ENCODE data around the gene PIGU.

Gene PIGU

DNA sequence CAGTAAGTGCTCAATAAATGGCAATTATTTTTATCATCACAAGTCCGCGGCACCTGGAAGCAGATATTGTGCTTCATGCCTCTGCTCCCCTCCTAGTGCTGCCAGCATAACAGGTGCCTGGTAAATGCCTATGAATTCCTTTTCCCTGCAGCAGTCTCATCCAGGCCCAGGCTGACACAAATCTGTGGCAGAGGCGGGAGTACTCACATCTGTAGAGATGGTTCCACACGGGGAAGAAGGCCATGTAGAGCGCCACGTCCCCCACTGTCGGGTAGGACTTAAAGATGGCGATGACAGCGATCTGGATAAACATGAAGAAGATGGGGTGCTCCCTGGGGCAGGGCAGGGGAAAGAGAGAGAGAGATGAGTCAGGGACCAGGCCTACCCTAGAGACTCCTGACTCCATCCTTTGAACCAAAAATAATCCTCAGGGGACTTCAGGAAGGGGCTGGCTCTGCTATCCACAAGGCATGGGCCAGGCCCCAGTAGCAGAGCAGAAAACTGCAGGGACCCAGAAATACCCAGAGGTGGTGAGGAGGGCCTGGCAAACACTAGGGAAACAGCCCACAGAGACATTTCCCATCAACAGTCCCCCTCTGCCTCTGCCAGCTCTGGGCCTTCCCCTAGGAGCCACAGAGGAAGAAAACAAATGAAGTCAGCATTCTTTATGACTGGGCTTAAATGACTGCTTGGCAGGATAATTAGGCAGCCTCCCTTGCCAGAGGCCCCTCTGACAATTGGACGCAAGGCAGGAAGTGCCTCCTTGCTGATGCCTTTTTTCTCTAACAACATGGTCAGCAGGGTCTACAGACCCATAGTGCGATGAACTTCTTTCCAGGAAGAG is 95.3 kb downstream of the PIGU start:
- H3K27ac ChIP-seq = peak overlapping the region; percentile 35
- no peak for DNase-seq (ENCODE audit: low read depth, low spot score)

- peak overlapping the region; percentile 40 for H3K27ac ChIP-seq
Measured at GRCh38 chr20:34579979-34580940, 96.6 kb downstream of the PIGU start.

GRCh38 chr20:34579191-34579978 is 97.5 kb downstream of the PIGU start:
- peak; percentile 95 for DNase-seq (ENCODE audit: low read depth, low spot score)
- H3K27ac ChIP-seq = peak overlapping the region; percentile 40

More at GRCh38 chr20:34579979-34580940, 96.6 kb downstream of the PIGU start:
- DNase-seq (ENCODE audit: low read depth, low spot score) = peak; percentile 56

DNA sequence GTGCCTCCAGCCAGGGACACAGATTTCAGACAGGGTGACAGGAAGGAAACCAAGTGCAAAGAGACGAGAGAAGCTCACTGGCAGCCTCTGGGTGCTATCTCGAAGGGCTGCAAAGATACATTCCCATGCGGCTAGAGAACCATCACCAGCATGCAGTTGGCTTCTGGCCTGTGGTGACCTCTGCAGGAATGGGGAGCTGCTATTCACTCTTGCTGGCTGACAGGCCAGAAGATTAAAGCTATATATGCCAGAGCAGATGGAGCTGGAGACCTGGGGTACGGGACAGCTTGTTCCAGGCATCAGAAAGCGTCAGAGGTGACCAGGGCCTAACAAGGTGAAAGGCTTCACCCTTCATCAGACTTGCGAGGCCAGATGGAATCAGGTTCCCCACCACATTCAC is 98.4 kb downstream of the PIGU start:
- H3K27ac ChIP-seq = peak overlapping the region; percentile 40
- no peak for DNase-seq (ENCODE audit: low read depth, low spot score)

DNA sequence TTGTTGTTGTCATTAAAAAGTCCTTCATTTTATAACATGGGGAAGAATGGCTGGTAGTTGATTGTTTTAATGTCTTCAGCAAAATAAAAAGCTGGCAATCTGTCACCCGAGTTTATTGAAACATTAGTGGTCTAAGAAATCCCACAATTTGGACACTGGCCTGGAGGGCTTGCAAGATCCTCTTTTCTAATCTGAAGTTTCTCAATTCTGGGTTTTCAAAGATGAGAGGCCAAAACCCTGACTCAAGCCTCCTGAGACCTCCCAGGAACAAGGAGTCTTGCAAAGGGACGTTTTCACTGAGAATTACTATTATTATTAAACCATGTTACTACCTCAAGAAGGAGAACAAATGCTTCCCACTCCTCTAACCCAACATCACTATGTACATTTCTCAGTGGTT is 98.9 kb downstream of the PIGU start:
- no peak overlapping the region for H3K27ac ChIP-seq
- no peak for DNase-seq (ENCODE audit: low read depth, low spot score)

DNA sequence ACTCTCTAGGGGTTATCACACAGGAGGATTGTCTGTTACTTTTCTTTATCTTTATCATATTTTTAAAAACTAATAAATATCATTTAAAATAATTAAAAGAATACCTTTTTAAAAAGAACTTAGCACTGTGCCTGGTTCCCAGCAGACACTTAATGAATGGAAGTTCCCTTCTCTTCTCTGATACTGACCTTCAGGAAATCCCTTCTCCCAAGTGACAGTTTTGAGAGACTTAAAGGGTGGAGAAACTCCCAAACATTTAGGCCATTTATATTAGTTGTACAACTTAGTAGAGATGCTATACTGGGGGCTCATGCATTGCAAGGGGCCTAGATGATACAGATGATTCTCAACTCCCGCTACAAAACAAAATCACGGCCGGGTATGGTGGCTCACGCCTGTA is 99.8 kb downstream of the PIGU start:
- no peak overlapping the region for H3K27ac ChIP-seq
- no peak for DNase-seq (ENCODE audit: low read depth, low spot score)

- DNase-seq (ENCODE audit: low read depth, low spot score) = no peak
Measured at GRCh38 chr20:34575756-34576155, 101.1 kb downstream of the PIGU start.

DNA sequence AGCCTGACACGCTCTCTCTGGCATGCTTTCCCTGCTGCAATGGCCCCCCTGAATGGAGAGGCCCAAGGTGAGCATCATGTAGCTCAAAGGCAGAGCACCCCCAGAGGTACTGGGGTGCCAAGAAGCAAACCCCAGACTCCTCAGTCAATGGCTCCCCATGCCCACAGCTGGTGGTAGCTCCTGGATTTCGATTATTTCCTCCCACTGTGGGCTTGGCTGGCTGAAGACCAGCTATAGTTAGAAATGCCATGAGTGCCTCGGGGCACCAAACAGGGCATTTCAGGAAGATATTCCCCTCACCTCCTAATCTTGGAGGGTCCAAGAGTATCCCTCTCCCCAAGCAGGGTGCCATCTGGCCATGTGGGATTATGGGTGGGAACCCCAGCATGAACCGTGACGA is 101.6 kb downstream of the PIGU start:
- no peak overlapping the region for H3K27ac ChIP-seq
- DNase-seq (ENCODE audit: low read depth, low spot score) = no peak

More at GRCh38 chr20:34575756-34576155, 101.1 kb downstream of the PIGU start:
- H3K27ac ChIP-seq = no peak overlapping the region

- DNase-seq (ENCODE audit: low read depth, low spot score) = no peak
- no peak overlapping the region for H3K27ac ChIP-seq
Measured at GRCh38 chr20:34574861-34575260, 102.0 kb downstream of the PIGU start.

- no peak overlapping the region for H3K27ac ChIP-seq
- no peak for DNase-seq (ENCODE audit: low read depth, low spot score)
Measured at GRCh38 chr20:34574426-34574825, 102.5 kb downstream of the PIGU start.

DNA sequence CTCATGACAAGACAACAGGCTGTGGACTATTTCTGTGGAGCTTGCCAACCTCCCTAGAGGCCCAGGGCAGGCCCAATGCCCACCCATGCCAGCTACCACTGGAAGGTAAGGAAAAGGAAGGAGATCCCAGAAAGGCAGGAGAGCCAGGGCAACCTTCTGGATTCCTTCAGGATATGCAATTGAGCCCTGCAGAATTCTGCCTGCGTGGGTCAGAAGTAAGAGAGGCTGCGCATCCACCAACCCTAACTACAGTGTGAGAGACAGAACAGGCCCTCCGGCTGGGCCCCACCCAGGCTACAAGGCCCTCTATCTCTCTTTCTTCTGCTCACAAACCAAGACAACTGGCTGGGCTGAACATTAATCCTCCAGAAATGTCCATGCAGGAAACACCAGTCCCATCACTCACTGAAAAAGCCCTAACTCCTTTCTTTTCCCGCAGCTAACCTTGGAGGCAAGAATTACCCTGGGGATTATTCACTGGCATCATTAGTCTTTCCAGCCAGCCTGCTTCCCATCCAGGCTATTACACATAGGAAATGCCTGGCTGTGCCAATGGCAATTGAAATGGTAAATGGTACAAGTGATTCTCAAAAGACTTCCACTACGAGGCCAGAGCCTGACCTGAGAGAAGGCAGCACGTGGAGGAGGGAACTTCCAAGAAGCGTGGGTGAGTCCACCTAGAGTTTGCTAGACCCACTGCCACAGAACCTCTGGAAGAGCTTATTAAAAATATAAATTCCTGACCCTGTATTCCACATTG is 103.2 kb downstream of the PIGU start:
- DNase-seq (ENCODE audit: low read depth, low spot score) = no peak
- no peak overlapping the region for H3K27ac ChIP-seq

DNA sequence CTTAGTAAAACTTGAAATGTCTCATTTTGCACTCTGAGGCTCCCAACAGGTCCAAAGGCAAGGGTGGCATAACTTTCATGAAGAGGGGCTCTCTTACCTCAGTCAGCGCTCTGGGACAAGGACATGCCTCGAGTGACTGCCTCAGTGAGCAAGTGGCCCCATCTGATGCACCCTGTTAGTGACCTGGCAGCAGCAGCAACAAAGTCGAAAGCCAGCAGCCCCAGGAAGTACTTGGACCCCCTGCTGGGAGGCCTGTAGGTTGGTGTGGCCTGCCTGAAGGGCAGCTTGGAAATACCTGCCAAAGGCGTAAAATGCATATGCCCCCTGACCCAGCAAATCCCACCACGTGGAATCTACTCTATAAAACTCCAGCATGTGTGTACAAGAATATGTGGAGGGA is 105.1 kb downstream of the PIGU start:
- no peak for DNase-seq (ENCODE audit: low read depth, low spot score)
- no peak overlapping the region for H3K27ac ChIP-seq

DNA sequence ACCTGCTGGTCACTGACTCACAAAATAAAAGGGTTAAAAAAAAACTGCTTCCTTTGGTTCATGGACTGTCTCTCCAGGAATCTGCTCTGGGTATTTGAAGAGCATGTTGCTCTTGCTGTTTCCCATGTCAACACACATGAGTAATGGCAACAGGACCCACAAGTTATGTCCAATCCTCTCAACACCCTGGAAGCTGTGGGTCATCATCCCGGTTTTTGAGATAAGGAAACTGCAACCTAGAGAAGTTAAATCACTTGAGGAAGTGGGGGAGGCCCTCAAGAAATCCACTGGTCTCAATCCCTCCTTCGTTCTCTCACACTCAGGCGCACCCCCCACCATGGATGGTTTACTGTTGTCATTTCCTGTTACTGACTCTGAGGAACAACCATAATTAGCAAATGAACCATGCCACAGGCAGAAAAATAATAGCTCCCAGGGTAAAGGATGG is 106.0 kb downstream of the PIGU start:
- H3K27ac ChIP-seq = no peak overlapping the region
- DNase-seq (ENCODE audit: low read depth, low spot score) = no peak

DNA sequence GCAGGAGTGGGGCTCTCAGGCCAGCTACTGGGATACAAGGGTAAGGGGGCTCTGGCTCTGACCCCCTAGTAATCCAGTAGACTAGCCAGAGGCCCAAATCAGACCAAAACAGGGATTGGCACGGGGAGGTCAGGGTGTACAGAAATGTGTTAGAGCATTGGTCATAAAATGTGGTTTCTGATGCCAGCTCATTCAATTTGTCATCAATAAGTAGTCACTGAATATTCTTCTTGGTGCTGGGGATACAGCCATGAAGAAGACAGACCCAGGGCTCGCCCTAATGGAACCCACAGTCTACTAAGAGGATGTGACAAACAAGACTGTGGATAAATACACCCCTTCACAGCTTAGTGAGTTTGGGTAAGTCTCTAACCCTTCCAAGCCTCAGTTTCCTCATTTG is 107.3 kb downstream of the PIGU start:
- DNase-seq (ENCODE audit: low read depth, low spot score) = no peak
- no peak overlapping the region for H3K27ac ChIP-seq

DNA sequence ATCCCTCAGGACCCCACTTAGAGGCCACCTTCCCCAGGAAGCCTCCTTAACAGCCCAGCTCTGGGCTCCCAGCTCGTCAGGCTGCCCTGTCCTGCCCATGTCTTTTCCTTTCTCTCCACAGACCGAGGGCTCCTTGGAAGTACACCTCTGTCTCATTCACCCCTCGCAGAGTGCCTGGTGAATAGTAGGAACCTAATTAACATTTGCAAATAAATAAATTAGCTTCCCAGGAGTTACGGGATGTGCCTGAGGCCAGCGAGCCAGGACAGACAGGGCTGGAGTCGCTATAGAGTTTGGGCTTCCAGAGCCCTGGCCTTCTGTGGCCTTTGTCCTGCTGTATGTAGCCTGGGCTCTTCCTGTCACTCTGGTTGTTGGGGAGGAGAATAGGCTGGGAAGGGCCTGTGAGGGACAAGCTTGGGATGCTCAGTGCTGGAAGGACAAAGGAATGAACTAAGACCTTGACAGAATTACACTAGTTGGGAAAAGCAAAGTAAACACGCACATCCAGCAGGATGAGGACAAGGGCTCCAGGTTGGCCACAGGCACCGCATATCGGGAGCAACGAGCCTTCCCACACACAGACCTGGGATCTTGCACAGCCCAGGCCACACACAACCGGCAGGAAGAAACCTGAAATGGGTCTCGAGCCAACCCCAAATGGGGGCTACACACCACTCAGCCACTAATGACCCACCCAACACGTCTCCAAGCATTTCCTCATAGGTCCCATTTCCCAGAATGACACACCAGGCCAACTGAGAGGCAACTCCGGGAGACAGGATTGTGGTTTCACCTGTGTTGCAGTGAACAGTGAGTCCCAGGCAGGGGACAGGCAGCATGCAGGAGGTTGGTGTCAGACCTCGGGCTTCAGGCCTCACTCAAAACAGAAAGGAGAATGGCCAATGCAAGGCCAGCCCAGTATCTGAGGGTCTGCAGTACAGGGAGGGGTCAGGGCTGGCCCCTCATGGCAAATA is 108.7 kb downstream of the PIGU start:
- DNase-seq (ENCODE audit: low read depth, low spot score) = no peak
- no peak overlapping the region for H3K27ac ChIP-seq

DNA sequence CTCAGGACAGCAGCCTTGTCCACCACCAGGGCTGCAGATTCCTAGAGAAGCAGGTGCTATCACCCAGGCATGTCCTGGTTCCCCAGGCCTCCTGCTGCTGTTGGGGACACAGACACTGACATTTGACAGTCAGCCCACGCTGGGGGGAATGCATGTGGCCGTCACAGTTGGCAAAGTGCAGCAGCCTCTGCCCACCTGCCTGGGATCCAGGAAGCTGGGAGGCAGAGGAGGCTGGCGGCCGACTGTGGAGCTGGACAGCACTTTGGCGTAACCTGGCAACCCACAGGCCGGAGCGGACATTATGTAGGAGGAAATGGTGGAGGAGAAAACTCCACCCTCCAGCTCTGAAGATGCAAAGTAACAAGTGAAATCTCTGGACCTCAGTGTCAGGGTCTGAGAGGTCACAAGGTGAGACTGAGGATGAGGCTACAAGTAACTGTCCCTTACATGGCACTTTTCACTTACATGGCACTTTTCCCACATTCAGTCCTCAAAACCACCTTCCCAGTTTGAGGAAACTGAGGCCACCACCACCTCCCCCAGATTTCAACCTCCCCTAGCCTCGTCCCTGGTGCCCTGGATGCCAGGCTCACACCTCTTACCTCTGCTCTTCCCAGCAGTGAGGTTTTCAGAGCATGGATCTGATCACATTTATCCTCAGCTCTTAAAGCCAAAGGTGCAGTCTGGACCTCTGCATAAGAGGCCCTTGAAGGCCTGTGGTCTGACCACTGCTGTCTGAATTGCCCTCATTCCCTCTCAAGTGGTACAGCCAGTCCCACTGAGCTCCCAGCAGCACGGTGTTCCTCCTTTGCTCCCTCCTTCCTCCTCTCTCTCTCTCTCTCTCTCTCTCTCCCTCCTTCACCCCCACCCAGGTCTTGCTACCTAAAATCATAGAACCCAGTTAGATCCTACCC is 109.7 kb downstream of the PIGU start:
- H3K27ac ChIP-seq = no peak overlapping the region
- DNase-seq (ENCODE audit: low read depth, low spot score) = no peak

GRCh38 chr20:34564833-34565232 is 112.1 kb downstream of the PIGU start:
- H3K27ac ChIP-seq = no peak overlapping the region
- no peak for DNase-seq (ENCODE audit: low read depth, low spot score)
